ES-I3 (cell line): Measurements from ENCODE around the gene HNRNPLL.

Experiments
- H3K36me3 ChIP-seq: 2 replicates; pipeline ENCODE4 v1.6.1; 2013; ENCODE audit warnings: mild to moderate bottlenecking, low read length, control low read depth, moderate library complexity; ENCODE audit not compliant: insufficient read depth
- H3K4me1 ChIP-seq: 2 replicates; pipeline ENCODE4 v1.6.1; 2013; ENCODE audit warnings: mild to moderate bottlenecking, control low read depth, low read length; ENCODE audit not compliant: insufficient read depth
- H3K9ac ChIP-seq: 2 replicates; pipeline ENCODE4 v1.6.1; 2013; ENCODE audit warnings: low read depth, mild to moderate bottlenecking, low read length, moderate library complexity
- H3K9me3 ChIP-seq: 2 replicates; pipeline ENCODE4 v1.6.1; 2013; ENCODE audit warnings: mild to moderate bottlenecking, low read length, moderate library complexity; ENCODE audit not compliant: control insufficient read depth, insufficient read depth

The HNRNPLL gene

GRCh38 chr2:38565333-38565732 is 37.4 kb downstream of the HNRNPLL start:
- H3K36me3 ChIP-seq, result peaks cover 4% of the 10 kb centered on the region; the same call in 1 of the 2 replicates
- H3K9me3 ChIP-seq, result no peaks in the 10 kb centered on the region
- no peaks in the 10 kb centered on the region for H3K4me1 ChIP-seq
- H3K9ac ChIP-seq, result no peak overlapping the region

GRCh38 chr2:38561691-38562090 is 41.0 kb downstream of the HNRNPLL start:
- peaks cover 2% of the 10 kb centered on the region; the same call in 1 of the 2 replicates for H3K36me3 ChIP-seq
- H3K9me3 ChIP-seq, result no peaks in the 10 kb centered on the region
- H3K9ac ChIP-seq, result no peak overlapping the region
- H3K4me1 ChIP-seq, result no peaks in the 10 kb centered on the region

GRCh38 chr2:38560092-38560491 is 42.6 kb downstream of the HNRNPLL start:
- Histone ChIP-seq H3K36me3 (peaks cover 2% of the 10 kb centered on the region; the same call in 1 of the 2 replicates), H3K9ac (no peak overlapping the region), H3K4me1 (no peaks in the 10 kb centered on the region), H3K9me3 (no peaks in the 10 kb centered on the region)

- H3K4me1 ChIP-seq, result no peaks in the 10 kb centered on the region
- H3K36me3 ChIP-seq, result no peaks in the 10 kb centered on the region; the same call in 1 of the 2 replicates
- H3K9me3 ChIP-seq, result no peaks in the 10 kb centered on the region
- H3K9ac ChIP-seq, result no peak overlapping the region
These were observed 44.7 kb downstream of the HNRNPLL start for GRCh38 chr2:38557981-38558380.

- Histone ChIP-seq H3K9ac (no peak overlapping the region), H3K36me3 (peaks cover under 1% of the 10 kb centered on the region; the same call in 1 of the 2 replicates), H3K9me3 (no peaks in the 10 kb centered on the region), H3K4me1 (no peaks in the 10 kb centered on the region)
These were observed 45.5 kb downstream of the HNRNPLL start for GRCh38 chr2:38557217-38557616.

GRCh38 chr2:38556006-38556801 is 46.5 kb downstream of the HNRNPLL start:
- H3K9me3 ChIP-seq, result no peaks in the 10 kb centered on the region
- no peaks in the 10 kb centered on the region for H3K4me1 ChIP-seq
- no peak overlapping the region for H3K9ac ChIP-seq
- peaks cover 4% of the 10 kb centered on the region; the same call in 1 of the 2 replicates for H3K36me3 ChIP-seq

- no peak overlapping the region for H3K9ac ChIP-seq
- H3K36me3 ChIP-seq, result peaks cover 4% of the 10 kb centered on the region; the same call in 1 of the 2 replicates
- no peaks in the 10 kb centered on the region for H3K9me3 ChIP-seq
- no peaks in the 10 kb centered on the region for H3K4me1 ChIP-seq
These were observed 47.6 kb downstream of the HNRNPLL start for GRCh38 chr2:38554973-38555595.

GRCh38 chr2:38553554-38553953 is 49.2 kb downstream of the HNRNPLL start:
- Histone ChIP-seq H3K9ac (no peak overlapping the region), H3K36me3 (peaks cover 4% of the 10 kb centered on the region; the same call in 1 of the 2 replicates), H3K4me1 (no peaks in the 10 kb centered on the region), H3K9me3 (no peaks in the 10 kb centered on the region)

- H3K36me3 ChIP-seq, result peaks cover 4% of the 10 kb centered on the region; the same call in 1 of the 2 replicates
- H3K4me1 ChIP-seq, result no peaks in the 10 kb centered on the region
- H3K9ac ChIP-seq, result no peak overlapping the region
- no peaks in the 10 kb centered on the region for H3K9me3 ChIP-seq
These were observed 50.5 kb downstream of the HNRNPLL start for GRCh38 chr2:38552259-38552658.

- Histone ChIP-seq H3K9me3 (no peaks in the 10 kb centered on the region), H3K9ac (no peak overlapping the region), H3K36me3 (peaks cover 4% of the 10 kb centered on the region; the same call in 1 of the 2 replicates), H3K4me1 (no peaks in the 10 kb centered on the region)
These were observed 51.0 kb downstream of the HNRNPLL start for GRCh38 chr2:38551746-38552145.

GRCh38 chr2:38551171-38551570 is 51.6 kb downstream of the HNRNPLL start:
- no peak overlapping the region for H3K9ac ChIP-seq
- H3K4me1 ChIP-seq, result no peaks in the 10 kb centered on the region
- peaks cover 4% of the 10 kb centered on the region; the same call in 1 of the 2 replicates for H3K36me3 ChIP-seq
- no peaks in the 10 kb centered on the region for H3K9me3 ChIP-seq

- no peaks in the 10 kb centered on the region for H3K4me1 ChIP-seq
- no peak overlapping the region for H3K9ac ChIP-seq
- peaks cover 4% of the 10 kb centered on the region; the same call in 1 of the 2 replicates for H3K36me3 ChIP-seq
- no peaks in the 10 kb centered on the region for H3K9me3 ChIP-seq
These were observed 52.9 kb downstream of the HNRNPLL start for GRCh38 chr2:38549851-38550250.

- Histone ChIP-seq H3K36me3 (peaks cover 4% of the 10 kb centered on the region; the same call in 1 of the 2 replicates), H3K9ac (no peak overlapping the region), H3K4me1 (no peaks in the 10 kb centered on the region), H3K9me3 (no peaks in the 10 kb centered on the region)
These were observed 53.5 kb downstream of the HNRNPLL start for GRCh38 chr2:38549071-38549704.

GRCh38 chr2:38547791-38548190 is 54.9 kb downstream of the HNRNPLL start:
- Histone ChIP-seq H3K9me3 (no peaks in the 10 kb centered on the region), H3K36me3 (peaks cover 4% of the 10 kb centered on the region; the same call in 1 of the 2 replicates), H3K4me1 (peaks cover 8% of the 10 kb centered on the region)

More at GRCh38 chr2:38547791-38548190, 54.9 kb downstream of the HNRNPLL start:
- no peak overlapping the region for H3K9ac ChIP-seq
